Motor neuron (in vitro differentiated cells): Measurements from ENCODE around the gene SEC31A. TPM values are rescaled to one million over a fixed set of nuclear protein-coding genes. Genes with fewer than 3 reads are reported as not detected.
"Not testable (repeated sequence)": the region's sequence is repeated elsewhere in the genome, so short reads cannot be mapped to it uniquely, and the experiment has no call there.

Experiments
- ATAC-seq, 8 experiments: fragments of 200-7000 bp; cut with Tn5 transposase; replicated peaks in 6 of 8; 2 replicates each; pipeline ENCODE4 v1.8.0; 2021; ENCODE audit warnings: mild to moderate bottlenecking in 8 of 8, moderate library complexity in 8 of 8
- H3K27ac ChIP-seq, 2 donors: fragments of 250-450 bp; sonication (Bioruptor Pico); 2 replicates each; pipeline ENCODE4 v1.9.0; 2021; ENCODE audit warnings: antibody characterized with exemption in 2 of 2, mild to moderate bottlenecking in 2 of 2, moderate library complexity in 1 of 2
- H3K4me1 ChIP-seq, 2 donors: fragments of 250-450 bp; sonication (Bioruptor Pico); replicated peaks in 1 of 2; 2 replicates each; pipeline ENCODE4 v1.6.1; 2021; ENCODE audit warnings: antibody characterized with exemption in 2 of 2, mild to moderate bottlenecking in 2 of 2, moderate library complexity in 1 of 2
- H3K4me3 ChIP-seq, 5 donors: fragments of 250-450 bp; sonication (Bioruptor Pico); 2 replicates each; pipeline ENCODE4 v1.9.0; 2021; ENCODE audit warnings: antibody characterized with exemption in 5 of 5, mild to moderate bottlenecking in 5 of 5, moderate library complexity in 4 of 5
- WGBS, 10 experiments: fragments of 450-650 bp; shearing (Covaris generic); methylation state at CpG; one replicate each; pipeline ENCODE4 v1.0.0; 2022; 5-methylcytosine and 5-hydroxymethylcytosine counted together
- in situ Hi-C, 9 experiments: fragments of 400-800 bp; cut with MboI; loops; one replicate each; pipeline ENCODE4 v1.15.0; 2021; ENCODE audit warnings: low sequenced_read_pairs in 9 of 9, low pct_unique_long_range_greater_than_20kb in 2 of 9; ENCODE audit not compliant: unreplicated experiment in 9 of 9
- total RNA-seq, 8 experiments: library from RNA; unstranded; fragments of 300-600 nt; gene quantifications; 2 replicates each; pipeline versions ENCODE4 v1.2.3 to v1.2.4, GENCODE V29; 2022

SEC31A gene
- total RNA-seq, 8 experiments from 2014 or later = 119 to 474 (median 230) TPM

GRCh38 chr4:82851885-82852750, 38.8 kb downstream of the SEC31A start:
- 89 to 100% methylated on average over 1 of the region's 1 CpG; no CpG with 5 or more reads in 8 of the 10 experiments for WGBS, 10 experiments
- peak in 3 of 8 experiments; percentile 38 to 50 (median 39) for ATAC-seq
- Histone ChIP-seq H3K27ac (no peak overlapping the region), H3K4me1 (no peaks in the 10 kb centered on the region), H3K4me3 (no peak overlapping the region)
- in situ Hi-C loops = loop anchor here in 1 of 9 experiments (25.0 kb wide), 1 partner anchor 390 kb away; no protein-coding TSS in a partner anchor

GRCh38 chr4:82851318-82851717, 39.6 kb downstream of the SEC31A start:
- ATAC-seq = no peak
- Histone ChIP-seq H3K4me1 (no peaks in the 10 kb centered on the region), H3K4me3 (no peak overlapping the region), H3K27ac (no peak overlapping the region)
- WGBS, 10 experiments = 89 to 100% (median 100%) methylated on average over 1 to 2 of the region's 2 CpGs; no CpG with 5 or more reads in 3 of the 10 experiments
- in situ Hi-C loops = loop anchor here in 1 of 9 experiments (25.0 kb wide), 1 partner anchor 389 kb away; no protein-coding TSS in a partner anchor

- H3K27ac ChIP-seq = no peak overlapping the region
- H3K4me1 ChIP-seq = no peaks in the 10 kb centered on the region
- no peak overlapping the region for H3K4me3 ChIP-seq
- ATAC-seq = no peak
- in situ Hi-C loops = loop anchor here in 1 of 9 experiments (25.0 kb wide), 1 partner anchor 388 kb away; no protein-coding TSS in a partner anchor
These were observed 40.3 kb downstream of the SEC31A start for GRCh38 chr4:82850684-82851083.

- ATAC-seq = no peak
- Histone ChIP-seq H3K4me3 (no peak overlapping the region), H3K27ac (no peak overlapping the region), H3K4me1 (no peaks in the 10 kb centered on the region)
- WGBS, 10 experiments = 60 to 100% (median 91%) methylated on average over 1 to 3 of the region's 3 CpGs; no CpG with 5 or more reads in 4 of the 10 experiments
- in situ Hi-C loops = no loop called here
These were observed 42.2 kb downstream of the SEC31A start for GRCh38 chr4:82848706-82849105.

- H3K4me1 ChIP-seq = no peaks in the 10 kb centered on the region
- no peak overlapping the region for H3K27ac ChIP-seq
- ATAC-seq = peak in 3 of 8 experiments; percentile 13 to 38 (median 23)
- in situ Hi-C loops = no loop called here
- no peak overlapping the region for H3K4me3 ChIP-seq
These were observed 48.4 kb downstream of the SEC31A start for GRCh38 chr4:82842593-82842992.

GRCh38 chr4:82839624-82840023, 51.3 kb downstream of the SEC31A start:
- Histone ChIP-seq H3K4me3 (no peak overlapping the region), H3K27ac (no peak overlapping the region), H3K4me1 (no peaks in the 10 kb centered on the region)
- WGBS, 10 experiments = 80 to 100% (median 92%) methylated on average over 1 of the region's 1 CpG; no CpG with 5 or more reads in 4 of the 10 experiments
- in situ Hi-C loops = no loop called here
- no peak for ATAC-seq

GRCh38 chr4:82833696-82834313, 57.1 kb downstream of the SEC31A start:
- H3K4me3 ChIP-seq = no peak overlapping the region
- no peak overlapping the region for H3K27ac ChIP-seq
- ATAC-seq = peak; percentile 32 to 94 (median 82)
- in situ Hi-C loops = no loop called here
- 0 to 100% (median 57%) methylated on average over 1 of the region's 1 CpG; no CpG with 5 or more reads in 3 of the 10 experiments for WGBS, 10 experiments
- H3K4me1 ChIP-seq = no peaks in the 10 kb centered on the region

GRCh38 chr4:82833060-82833459, 57.9 kb downstream of the SEC31A start:
- in situ Hi-C loops, H3K27ac ChIP-seq, H3K4me3 ChIP-seq, ATAC-seq, H3K4me1 ChIP-seq: not testable (repeated sequence)
- WGBS, 10 experiments = 13 to 100% (median 97%) methylated on average over 1 to 2 of the region's 4 CpGs; no CpG with 5 or more reads in 6 of the 10 experiments

GRCh38 chr4:82825425-82825824, 65.5 kb downstream of the SEC31A start:
- WGBS, 10 experiments = 70 to 100% (median 96%) methylated on average over 1 to 3 of the region's 3 CpGs
- no peak for ATAC-seq
- in situ Hi-C loops = no loop called here

GRCh38 chr4:82823062-82823461, 67.9 kb downstream of the SEC31A start:
- no peak overlapping the region for H3K27ac ChIP-seq
- WGBS, 10 experiments = 50 to 100% (median 85%) methylated on average over 1 to 4 of the region's 5 CpGs; no CpG with 5 or more reads in 2 of the 10 experiments
- no peak overlapping the region for H3K4me3 ChIP-seq
- peak in 2 of 8 experiments; percentile 28 to 45 for ATAC-seq
- in situ Hi-C loops = no loop called here
- H3K4me1 ChIP-seq = no peaks in the 10 kb centered on the region

More at GRCh38 chr4:82825425-82825824, 65.5 kb downstream of the SEC31A start:
- Histone ChIP-seq H3K4me3 (no peak overlapping the region), H3K4me1 (no peaks in the 10 kb centered on the region), H3K27ac (no peak overlapping the region)

- Histone ChIP-seq H3K27ac (no peak overlapping the region), H3K4me3 (no peak overlapping the region), H3K4me1 (no peaks in the 10 kb centered on the region)
- ATAC-seq = no peak
- WGBS, 10 experiments = 8 to 92% (median 62%) methylated on average over 1 to 2 of the region's 2 CpGs; no CpG with 5 or more reads in 2 of the 10 experiments
- in situ Hi-C loops = no loop called here
These were observed 70.3 kb downstream of the SEC31A start for GRCh38 chr4:82820689-82821088.

- 73 to 100% (median 93%) methylated on average over 1 to 2 of the region's 2 CpGs for WGBS, 10 experiments
- Histone ChIP-seq H3K4me3 (no peak overlapping the region), H3K4me1 (no peaks in the 10 kb centered on the region), H3K27ac (no peak overlapping the region)
- ATAC-seq = no peak
- in situ Hi-C loops = no loop called here
These were observed 72.0 kb downstream of the SEC31A start for GRCh38 chr4:82818664-82819662.
